ENCODE data around the gene SMPD2.

The SMPD2 gene

DNA sequence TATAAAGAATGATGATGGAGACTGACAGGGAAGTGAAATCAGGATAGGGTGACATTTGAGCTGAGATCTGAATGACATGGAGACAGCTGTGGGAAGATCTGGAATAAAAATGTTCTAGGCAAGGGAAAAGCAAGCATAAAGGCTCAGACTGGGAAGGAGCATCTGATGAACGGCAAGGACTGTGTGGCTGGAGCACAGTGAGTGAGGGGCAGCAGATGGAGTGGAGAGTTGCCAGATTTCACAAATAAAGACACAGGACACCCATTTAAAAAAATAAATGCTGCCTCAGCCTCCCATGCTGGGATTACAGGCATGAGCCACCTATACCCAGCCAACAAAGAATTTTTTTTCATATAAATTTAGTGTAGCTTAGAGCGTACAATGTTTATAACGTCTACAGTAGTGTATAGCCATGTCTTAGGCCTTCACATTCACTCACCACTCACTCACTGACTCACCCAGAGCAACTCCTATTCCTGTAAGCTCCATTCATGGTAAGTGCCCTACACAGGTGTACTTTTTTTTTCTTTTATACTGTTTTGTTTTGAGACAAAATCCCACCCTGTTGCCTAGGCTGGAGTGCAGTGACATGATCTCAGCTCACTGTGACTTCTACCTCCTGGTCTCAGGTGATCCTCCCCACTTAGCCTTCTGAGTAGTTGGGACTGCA lies 44.9 kb downstream of the SMPD2 start:
- TF ChIP-seq JUND (IDR thresholded peaks at IDR 0.05; ENCODE audit: low read depth): no peak
- DNase-seq (ENCODE audit: low read depth in 1 of 2, low spot score in 1 of 2): no peak
- in situ Hi-C loops (cut with HindIII; ENCODE audit: low pct_unique_long_range_greater_than_20kb, low sequenced_read_pairs): no loop called here

DNA sequence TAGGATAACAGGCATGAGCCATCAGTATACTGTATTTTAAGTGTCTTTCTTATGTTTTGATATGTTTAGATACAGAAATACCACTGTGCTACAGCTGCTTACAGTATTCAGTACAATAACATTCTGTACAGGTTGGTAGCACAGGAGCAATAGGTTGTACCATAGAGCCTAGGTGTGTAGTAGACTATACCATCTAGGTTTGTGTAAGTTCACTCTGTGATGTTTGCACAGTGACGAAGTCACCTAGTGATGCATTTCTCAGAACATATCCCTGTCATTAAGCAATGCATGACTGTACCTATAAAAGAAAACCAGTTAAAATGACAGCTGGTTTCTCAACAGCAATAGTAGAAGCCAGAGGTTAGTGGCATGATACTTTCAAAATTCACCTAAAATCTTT lies 45.5 kb downstream of the SMPD2 start:
- TF ChIP-seq JUND (IDR thresholded peaks at IDR 0.05; ENCODE audit: low read depth): no peak
- in situ Hi-C loops (cut with HindIII; ENCODE audit: low pct_unique_long_range_greater_than_20kb, low sequenced_read_pairs): no loop called here

DNA sequence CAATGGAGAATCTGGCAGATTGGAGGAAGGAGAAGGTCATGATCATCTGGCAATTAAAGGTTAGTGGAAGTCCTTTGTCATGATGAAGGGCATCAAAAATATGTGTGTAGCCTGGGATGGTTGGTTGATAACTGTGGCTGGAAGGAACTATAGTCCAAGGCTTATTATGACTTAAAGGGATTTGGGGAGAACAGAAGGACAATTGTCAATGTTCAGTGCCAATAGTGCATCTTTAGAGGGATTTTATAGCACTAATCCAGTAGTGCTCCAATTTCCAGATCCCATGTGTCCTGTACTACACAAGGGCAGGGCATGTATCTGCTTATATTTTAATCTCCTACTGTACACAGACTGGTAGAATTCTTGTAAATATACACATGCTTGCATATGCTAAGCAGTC lies 47.5 kb downstream of the SMPD2 start:
- DNase-seq (ENCODE audit: low read depth in 1 of 2, low spot score in 1 of 2): no peak
- TF ChIP-seq JUND (IDR thresholded peaks at IDR 0.05; ENCODE audit: low read depth): no peak

More for the DNA sequence above, 45.5 kb downstream of the SMPD2 start:
- peak in 1 of 2 experiments; percentile 65 for DNase-seq (ENCODE audit: low read depth in 1 of 2, low spot score in 1 of 2)

DNA sequence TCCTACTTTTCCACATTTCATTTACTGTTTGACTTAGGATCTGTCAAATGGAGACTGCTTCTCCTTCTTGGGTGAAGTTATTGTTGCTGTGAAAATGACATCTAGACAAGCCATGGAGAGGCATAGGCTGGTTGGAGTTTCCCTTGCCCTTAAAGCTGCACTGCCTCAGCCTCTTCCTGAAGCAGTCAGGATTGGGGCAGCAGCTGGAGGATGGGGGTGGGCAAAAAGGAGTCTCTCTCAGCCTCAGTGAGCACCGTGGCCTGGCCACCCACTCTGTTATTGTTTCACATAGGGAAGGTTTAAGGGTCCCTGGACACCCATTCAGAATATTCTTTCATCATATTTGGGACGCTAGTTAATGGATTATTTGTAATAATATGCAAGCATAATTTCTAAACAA lies 50.2 kb downstream of the SMPD2 start:
- no peak for DNase-seq (ENCODE audit: low read depth in 1 of 2, low spot score in 1 of 2)
- in situ Hi-C loops (cut with HindIII; ENCODE audit: low pct_unique_long_range_greater_than_20kb, low sequenced_read_pairs): no loop called here
- no peak for TF ChIP-seq JUND (IDR thresholded peaks at IDR 0.05; ENCODE audit: low read depth)

More for the DNA sequence above, 47.5 kb downstream of the SMPD2 start:
- in situ Hi-C loops (cut with HindIII; ENCODE audit: low pct_unique_long_range_greater_than_20kb, low sequenced_read_pairs): no loop called here

DNA sequence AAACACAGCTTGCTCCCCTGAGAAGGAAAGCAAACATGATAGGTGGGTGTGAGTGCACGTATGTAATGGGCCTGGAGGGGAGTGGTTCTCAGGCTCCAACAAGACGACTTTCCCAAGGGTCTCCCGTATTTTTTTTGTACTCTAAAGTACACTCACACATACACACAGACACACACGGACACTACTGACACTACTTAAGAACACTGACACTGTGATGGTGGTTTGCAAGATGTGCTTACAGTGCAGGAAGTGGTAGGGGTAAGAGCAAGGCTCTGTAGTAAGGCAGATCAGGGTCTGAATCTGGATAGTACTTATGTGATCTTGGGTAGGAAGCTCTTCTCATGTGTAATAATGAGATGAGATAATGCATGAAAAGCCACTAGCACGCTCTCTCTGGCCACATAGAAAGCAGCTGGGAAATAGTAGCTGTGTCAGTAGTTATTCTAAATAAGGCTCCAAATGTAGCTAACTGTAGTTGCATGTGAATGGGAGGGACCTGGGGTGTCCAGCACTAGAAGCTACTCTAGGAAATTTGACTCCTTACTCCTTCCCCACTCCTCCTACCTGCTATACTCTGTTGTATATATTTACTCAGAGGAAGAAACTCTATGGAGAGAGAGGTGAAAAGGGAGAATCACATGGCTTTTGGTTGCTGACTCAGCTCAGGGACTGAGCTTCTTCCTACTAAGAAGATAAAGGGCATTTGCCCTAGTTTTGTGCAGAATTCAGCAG lies 50.8 kb downstream of the SMPD2 start:
- DNase-seq (ENCODE audit: low read depth in 1 of 2, low spot score in 1 of 2): peak; percentile 8 to 35
- no peak for TF ChIP-seq JUND (IDR thresholded peaks at IDR 0.05; ENCODE audit: low read depth)
- in situ Hi-C loops (cut with HindIII; ENCODE audit: low pct_unique_long_range_greater_than_20kb, low sequenced_read_pairs): no loop called here
